ENCODE data around the gene HNRNPF.

- TF ChIP-seq EZH2phosphoT487 (IDR thresholded peaks at IDR 0.05; ENCODE audit: insufficient read depth, low read depth) (no peak), EZH2 (IDR thresholded peaks at IDR 0.05; ENCODE audit: insufficient read depth, poor library complexity, severe bottlenecking) (no peak)
Observed at GRCh38 chr10:43370671-43371215, 38.2 kb downstream of the HNRNPF start.
